Nephron progenitor cell (in vitro differentiated cells): ENCODE measurements around the gene SHROOM2.

Experiments used
- DNase-seq: peaks from one replicate; pipeline ENCODE4 v3.0.0; 2021
- H3K27ac Mint-ChIP-seq: 2 replicates; pipeline ENCODE4 v1.8.0; 2021; ENCODE audit warnings: mild to moderate bottlenecking, moderate library complexity, mixed read lengths
- H3K27me3 Mint-ChIP-seq: 2 replicates; pipeline ENCODE4 v1.8.0; 2021; ENCODE audit warnings: mild to moderate bottlenecking, low read depth, mixed read lengths; ENCODE audit not compliant: poor library complexity
- H3K36me3 Mint-ChIP-seq: 2 replicates; pipeline ENCODE4 v1.8.0; 2021; ENCODE audit warnings: low read depth, mixed read lengths
- H3K4me1 Mint-ChIP-seq: 2 replicates; pipeline ENCODE4 v1.8.0; 2021; ENCODE audit warnings: mixed read lengths
- H3K4me3 Mint-ChIP-seq: 2 replicates; pipeline ENCODE4 v1.8.0; 2021; ENCODE audit warnings: mild to moderate bottlenecking, moderate library complexity, mixed read lengths
- H3K9me3 Mint-ChIP-seq: 2 replicates; pipeline ENCODE4 v1.8.0; 2021; ENCODE audit warnings: mild to moderate bottlenecking, moderate library complexity, mixed read lengths
- CTCF ChIP-seq: fragments of 200-600 bp; sonication (generic); IDR thresholded peaks from 2 replicates; pipeline ENCODE4 v1.5.0; 2021; ENCODE audit warnings: antibody characterized with exemption

Gene SHROOM2

GRCh38 chrX:9861711-9862110 lies 75.5 kb downstream of the SHROOM2 start:
- DNase-seq, result no peak
- TF ChIP-seq CTCF, result no peak
- H3K9me3 Mint-ChIP-seq, result peaks cover 63% of the 10 kb centered on the region
- H3K4me1 Mint-ChIP-seq, result peaks cover 39% of the 10 kb centered on the region
- H3K27ac Mint-ChIP-seq, result no peak overlapping the region
- H3K36me3 Mint-ChIP-seq, result peaks cover 19% of the 10 kb centered on the region
- H3K4me3 Mint-ChIP-seq, result no peak overlapping the region
- peaks cover 2% of the 10 kb centered on the region for H3K27me3 Mint-ChIP-seq

GRCh38 chrX:9862525-9862924 lies 76.3 kb downstream of the SHROOM2 start:
- Mint-ChIP-seq H3K9me3 (peaks cover 65% of the 10 kb centered on the region), H3K4me1 (peaks cover 39% of the 10 kb centered on the region), H3K36me3 (peaks cover 14% of the 10 kb centered on the region), H3K27ac (no peak overlapping the region), H3K27me3 (peaks cover 2% of the 10 kb centered on the region), H3K4me3 (no peak overlapping the region)
- no peak for TF ChIP-seq CTCF
- DNase-seq, result no peak

DNA sequence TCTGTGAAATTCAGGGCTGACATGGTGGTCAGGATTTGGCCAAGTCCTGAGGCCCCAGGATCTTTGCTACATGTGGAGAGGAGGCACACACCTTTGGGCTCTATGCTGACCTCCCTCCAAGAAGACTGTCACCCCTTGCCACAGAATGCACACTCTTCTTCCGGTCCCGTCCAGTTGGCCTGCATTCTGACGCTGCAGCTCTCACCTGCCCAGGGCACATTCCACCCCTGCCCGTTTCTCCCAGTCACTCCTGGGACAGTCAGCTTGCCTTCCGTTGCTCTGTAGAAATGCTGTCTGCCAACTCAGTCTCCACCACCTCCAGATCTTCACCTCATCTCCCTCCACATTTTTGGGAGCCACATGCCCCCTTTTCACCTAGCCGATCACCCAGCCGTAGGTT lies 76.7 kb downstream of the SHROOM2 start:
- DNase-seq, result no peak
- H3K9me3 Mint-ChIP-seq, result peaks cover 65% of the 10 kb centered on the region
- no peak for TF ChIP-seq CTCF
- peaks cover 2% of the 10 kb centered on the region for H3K27me3 Mint-ChIP-seq
- no peak overlapping the region for H3K4me3 Mint-ChIP-seq
- peaks cover 39% of the 10 kb centered on the region for H3K4me1 Mint-ChIP-seq
- peaks cover 14% of the 10 kb centered on the region for H3K36me3 Mint-ChIP-seq
- H3K27ac Mint-ChIP-seq, result no peak overlapping the region

DNA sequence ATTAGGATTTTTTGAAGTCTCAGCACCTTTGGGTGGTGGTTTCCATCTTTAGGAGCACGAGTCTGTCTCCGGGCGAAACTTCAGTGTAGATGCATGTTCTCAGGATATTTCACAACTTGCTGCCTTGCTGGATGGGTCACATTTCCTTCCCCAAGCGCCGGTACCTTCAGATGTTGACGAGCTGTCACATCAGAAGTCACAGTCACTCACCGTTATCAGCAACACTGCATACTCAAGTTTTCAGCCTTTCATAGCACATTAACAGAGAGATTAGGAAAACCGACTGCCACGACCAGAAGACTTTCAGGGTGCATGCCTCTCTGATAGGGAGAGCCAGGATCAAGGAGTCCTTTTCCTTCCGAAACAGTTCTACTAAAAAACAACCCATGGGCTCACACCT lies 77.8 kb downstream of the SHROOM2 start:
- Mint-ChIP-seq H3K4me3 (no peak overlapping the region), H3K9me3 (peaks cover 59% of the 10 kb centered on the region), H3K4me1 (peaks cover 34% of the 10 kb centered on the region), H3K27ac (no peak overlapping the region), H3K36me3 (peaks cover 14% of the 10 kb centered on the region), H3K27me3 (peaks cover 2% of the 10 kb centered on the region)
- no peak for DNase-seq
- no peak for TF ChIP-seq CTCF

GRCh38 chrX:9865804-9866472 lies 79.7 kb downstream of the SHROOM2 start:
- TF ChIP-seq CTCF, result no peak
- peaks cover 57% of the 10 kb centered on the region for H3K9me3 Mint-ChIP-seq
- no peak overlapping the region for H3K4me3 Mint-ChIP-seq
- no peak for DNase-seq
- peaks cover 21% of the 10 kb centered on the region for H3K4me1 Mint-ChIP-seq
- peaks cover 14% of the 10 kb centered on the region for H3K36me3 Mint-ChIP-seq
- peaks cover 2% of the 10 kb centered on the region for H3K27me3 Mint-ChIP-seq
- no peak overlapping the region for H3K27ac Mint-ChIP-seq

GRCh38 chrX:9866633-9867032 lies 80.4 kb downstream of the SHROOM2 start:
- H3K4me3 Mint-ChIP-seq, result no peak overlapping the region
- H3K27ac Mint-ChIP-seq, result no peak overlapping the region
- H3K36me3 Mint-ChIP-seq, result peaks cover 14% of the 10 kb centered on the region
- peaks cover 50% of the 10 kb centered on the region for H3K9me3 Mint-ChIP-seq
- no peak for DNase-seq
- peaks cover 21% of the 10 kb centered on the region for H3K4me1 Mint-ChIP-seq
- H3K27me3 Mint-ChIP-seq, result peaks cover 2% of the 10 kb centered on the region
- no peak for TF ChIP-seq CTCF
